ENCODE measurements around the gene HM13. TPM values are rescaled to one million over a fixed set of nuclear protein-coding genes. Genes with fewer than 3 reads are reported as not detected.

HM13 gene
- total RNA-seq, 4 donors from 2014 or later = 48.2 to 99.6 (median 58.1) TPM

DNA sequence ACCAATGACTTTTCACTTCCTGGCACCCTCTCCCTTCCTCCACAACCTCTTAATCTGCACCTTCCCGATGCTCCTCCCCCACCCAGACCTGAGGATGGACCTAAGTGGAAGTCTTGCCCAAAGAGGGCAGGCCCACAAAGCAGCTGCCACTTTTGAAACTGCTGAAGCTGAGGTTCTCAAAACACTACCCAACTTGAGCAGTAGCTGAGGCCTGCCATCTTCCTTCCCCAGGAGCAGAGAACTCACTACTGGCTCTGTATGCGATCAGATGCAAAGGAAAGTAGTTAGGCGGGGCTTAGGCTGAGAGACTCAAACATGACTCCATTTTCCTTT lies 1.5 kb downstream of the HM13 start:
- TF ChIP-seq, protein P1, sequence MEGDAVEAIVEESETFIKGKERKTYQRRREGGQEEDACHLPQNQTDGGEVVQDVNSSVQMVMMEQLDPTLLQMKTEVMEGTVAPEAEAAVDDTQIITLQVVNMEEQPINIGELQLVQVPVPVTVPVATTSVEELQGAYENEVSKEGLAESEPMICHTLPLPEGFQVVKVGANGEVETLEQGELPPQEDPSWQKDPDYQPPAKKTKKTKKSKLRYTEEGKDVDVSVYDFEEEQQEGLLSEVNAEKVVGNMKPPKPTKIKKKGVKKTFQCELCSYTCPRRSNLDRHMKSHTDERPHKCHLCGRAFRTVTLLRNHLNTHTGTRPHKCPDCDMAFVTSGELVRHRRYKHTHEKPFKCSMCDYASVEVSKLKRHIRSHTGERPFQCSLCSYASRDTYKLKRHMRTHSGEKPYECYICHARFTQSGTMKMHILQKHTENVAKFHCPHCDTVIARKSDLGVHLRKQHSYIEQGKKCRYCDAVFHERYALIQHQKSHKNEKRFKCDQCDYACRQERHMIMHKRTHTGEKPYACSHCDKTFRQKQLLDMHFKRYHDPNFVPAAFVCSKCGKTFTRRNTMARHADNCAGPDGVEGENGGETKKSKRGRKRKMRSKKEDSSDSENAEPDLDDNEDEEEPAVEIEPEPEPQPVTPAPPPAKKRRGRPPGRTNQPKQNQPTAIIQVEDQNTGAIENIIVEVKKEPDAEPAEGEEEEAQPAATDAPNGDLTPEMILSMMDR (IDR thresholded peaks at IDR 0.05; ENCODE audit: low read depth) = no peak

DNA sequence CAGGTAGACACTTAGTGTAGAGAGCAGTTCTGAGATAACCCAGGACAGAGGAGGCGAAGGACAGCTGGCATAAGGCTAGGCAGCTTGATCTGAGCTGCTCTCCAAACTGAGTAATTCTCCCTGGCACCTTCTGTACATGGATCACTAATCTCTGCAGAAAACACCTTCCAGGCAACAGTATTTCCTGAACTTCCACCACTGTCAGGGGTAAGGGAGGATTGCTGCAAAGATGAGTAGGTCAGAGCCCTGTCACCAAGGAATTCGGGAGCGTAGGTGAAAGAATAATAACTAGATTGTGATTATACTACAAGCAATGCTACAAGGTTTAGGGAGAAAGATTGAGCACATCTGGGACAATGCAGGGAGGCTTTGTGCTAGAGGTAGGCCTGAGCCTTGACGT lies 1.9 kb downstream of the HM13 start:
- TF ChIP-seq, protein P1 (IDR thresholded peaks at IDR 0.05; ENCODE audit: low read depth) = no peak

DNA sequence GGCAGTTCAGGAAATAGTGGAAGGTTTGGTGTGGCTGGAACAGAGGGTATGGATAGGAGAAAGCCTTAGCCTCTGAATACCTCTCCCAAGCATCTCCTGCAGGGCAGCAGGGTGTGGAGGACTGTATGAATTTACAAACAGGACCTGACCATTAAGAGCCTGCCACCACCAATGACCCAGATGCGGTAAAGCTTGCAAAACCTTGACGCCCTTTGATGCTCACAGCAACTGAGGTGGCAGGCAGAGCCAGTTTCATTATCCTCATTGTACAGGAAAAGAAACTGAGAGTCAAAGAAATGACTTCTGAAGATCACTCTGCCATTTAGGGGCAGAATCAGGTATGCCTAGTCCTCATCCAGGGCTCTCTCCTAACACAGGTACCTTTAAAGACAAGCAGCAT lies 2.4 kb downstream of the HM13 start:
- TF ChIP-seq, protein P1 (IDR thresholded peaks at IDR 0.05; ENCODE audit: low read depth) = no peak

DNA sequence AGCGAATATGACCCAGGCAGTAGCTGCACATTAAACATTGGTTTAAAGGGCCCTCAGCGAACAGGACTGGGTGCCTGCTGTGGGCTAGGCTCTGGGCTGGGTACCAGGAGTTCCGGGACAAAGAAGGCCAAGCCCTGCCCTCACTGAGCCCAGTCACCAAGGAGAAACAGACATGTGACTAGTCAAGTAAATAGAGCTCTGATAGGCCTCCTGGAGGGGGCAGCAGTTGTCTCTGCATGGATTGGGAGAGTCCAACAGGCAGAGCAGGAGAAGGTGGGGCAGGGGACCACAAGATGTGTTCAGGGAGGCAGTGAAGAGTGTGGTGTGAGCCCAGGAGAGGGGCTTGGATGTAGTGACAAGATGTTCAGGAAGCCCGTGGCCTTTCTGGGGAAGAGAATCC lies 3.1 kb downstream of the HM13 start:
- TF ChIP-seq, protein P1 (IDR thresholded peaks at IDR 0.05; ENCODE audit: low read depth) = no peak

DNA sequence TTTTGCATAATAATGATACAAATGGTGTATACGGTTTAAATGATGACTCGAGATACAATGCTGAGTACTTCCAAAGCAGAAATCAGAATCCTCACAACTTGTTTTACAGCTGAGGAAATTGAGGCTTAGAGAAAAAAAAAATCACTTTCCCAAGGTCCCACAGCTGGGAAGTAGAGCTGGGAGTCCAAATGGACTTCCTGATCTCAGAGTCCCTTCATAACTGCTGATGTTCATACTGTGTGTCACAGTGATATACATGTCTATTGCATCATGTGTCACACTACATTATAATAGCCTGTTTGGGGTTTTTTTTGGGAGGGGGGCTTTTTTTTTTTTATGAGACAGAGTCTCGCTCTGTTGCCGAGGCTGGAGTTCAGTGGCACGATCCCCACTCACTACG lies 8.5 kb downstream of the HM13 start:
- TF ChIP-seq, protein P1 (IDR thresholded peaks at IDR 0.05; ENCODE audit: low read depth) = no peak

DNA sequence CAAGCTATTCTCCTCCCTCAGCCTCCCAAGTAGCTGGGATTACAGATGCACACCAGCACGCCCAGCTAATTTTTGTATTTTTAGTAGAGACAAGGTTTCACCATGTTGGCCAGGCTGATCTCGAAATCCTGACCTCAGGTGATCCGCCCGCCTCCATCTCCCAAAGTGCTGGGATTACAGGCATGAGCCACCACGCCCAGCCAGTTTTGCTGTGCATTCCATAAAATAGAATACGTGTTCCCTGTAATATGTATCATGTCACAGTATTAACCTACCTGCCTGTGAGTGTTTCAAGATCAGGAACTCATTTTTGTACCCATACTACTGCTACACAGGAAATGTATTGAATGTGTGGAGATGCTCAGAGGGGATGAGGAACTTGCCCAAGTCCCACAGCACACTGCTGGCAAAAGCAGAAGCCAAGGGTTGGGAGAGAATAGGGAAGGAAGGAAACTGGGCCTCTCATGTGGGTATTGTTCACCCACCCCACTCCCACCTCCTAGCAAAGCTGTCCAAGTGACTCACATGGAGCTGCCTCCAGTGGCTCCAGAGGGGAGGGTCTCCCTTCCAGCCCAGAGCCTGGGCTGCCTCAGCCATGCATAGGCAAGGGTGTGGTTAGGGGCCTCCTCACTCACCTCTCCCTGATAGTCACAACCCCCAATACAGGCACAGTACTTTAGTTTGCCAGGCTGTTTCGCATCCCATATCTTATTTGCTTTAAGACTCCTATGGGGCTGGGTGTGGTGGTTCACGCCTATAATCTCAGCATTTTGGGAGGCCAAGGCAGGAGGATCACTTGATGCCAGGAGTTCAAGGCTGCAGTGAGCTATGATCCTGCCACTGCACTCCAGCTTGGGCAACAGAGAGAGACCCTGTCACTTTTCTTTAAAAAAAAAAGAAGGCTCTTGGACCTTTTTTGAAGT lies 9.4 kb downstream of the HM13 start:
- TF ChIP-seq, protein P1 (IDR thresholded peaks at IDR 0.05; ENCODE audit: low read depth) = no peak

DNA sequence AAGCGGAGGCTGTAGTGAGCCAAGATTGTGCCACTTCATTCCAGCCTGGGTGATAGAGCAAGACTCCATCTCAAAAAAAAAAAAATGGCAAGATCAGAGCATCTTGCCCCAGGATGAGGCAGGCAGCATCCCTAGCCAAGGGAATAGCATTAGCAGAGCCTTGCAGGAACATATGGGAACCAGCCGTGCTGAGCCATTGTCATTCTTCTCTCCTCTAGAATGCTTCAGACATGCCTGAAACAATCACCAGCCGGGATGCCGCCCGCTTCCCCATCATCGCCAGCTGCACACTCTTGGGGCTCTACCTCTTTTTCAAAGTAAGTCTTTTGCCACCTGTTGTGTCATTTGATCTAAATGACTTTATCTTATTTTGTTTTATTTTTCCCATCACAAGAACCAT lies 13.0 kb downstream of the HM13 start:
- TF ChIP-seq, protein P1 (IDR thresholded peaks at IDR 0.05; ENCODE audit: low read depth) = no peak

Measured in subcutaneous adipose tissue (tissue), 4 donors.